Measurements from ENCODE around the gene FBN2.

FBN2 gene

DNA sequence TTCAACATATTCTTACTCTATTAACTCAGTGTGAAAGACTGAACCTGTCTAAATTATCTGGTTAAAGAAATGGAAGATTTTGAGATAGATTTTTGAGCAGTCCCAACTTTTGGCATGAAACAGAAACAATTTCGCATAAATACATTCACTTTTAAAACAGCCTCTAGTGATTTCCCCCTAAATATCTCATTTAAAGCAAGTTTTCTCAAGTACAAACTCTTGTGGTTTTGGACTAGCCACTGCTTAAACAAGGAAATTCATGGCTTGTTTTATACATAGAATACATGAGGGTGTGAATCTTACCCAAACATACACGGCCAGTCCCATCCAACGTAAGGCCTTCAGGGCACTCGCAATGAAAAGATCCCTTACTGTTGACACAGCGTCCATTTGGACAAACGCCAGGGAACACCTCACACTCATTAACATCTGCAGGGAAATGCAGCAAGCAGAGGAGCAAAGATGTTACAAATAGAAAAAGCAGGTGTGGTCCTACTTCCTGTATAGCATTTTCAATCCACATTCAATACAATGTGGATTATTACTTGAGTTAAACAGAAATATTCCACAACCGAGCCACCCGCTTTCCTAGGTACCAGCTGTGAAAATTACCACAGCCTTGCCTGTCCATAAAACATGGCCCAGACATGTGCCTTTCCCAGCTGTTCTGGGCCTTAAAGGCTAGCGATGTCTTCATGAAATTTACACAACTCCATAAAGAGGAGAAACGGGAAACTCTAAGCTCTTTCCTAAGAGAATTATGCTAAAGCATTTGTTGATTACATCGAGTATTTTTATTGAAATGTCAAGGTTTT lies 188.8 kb downstream of the FBN2 start:
- TF ChIP-seq, protein P1, sequence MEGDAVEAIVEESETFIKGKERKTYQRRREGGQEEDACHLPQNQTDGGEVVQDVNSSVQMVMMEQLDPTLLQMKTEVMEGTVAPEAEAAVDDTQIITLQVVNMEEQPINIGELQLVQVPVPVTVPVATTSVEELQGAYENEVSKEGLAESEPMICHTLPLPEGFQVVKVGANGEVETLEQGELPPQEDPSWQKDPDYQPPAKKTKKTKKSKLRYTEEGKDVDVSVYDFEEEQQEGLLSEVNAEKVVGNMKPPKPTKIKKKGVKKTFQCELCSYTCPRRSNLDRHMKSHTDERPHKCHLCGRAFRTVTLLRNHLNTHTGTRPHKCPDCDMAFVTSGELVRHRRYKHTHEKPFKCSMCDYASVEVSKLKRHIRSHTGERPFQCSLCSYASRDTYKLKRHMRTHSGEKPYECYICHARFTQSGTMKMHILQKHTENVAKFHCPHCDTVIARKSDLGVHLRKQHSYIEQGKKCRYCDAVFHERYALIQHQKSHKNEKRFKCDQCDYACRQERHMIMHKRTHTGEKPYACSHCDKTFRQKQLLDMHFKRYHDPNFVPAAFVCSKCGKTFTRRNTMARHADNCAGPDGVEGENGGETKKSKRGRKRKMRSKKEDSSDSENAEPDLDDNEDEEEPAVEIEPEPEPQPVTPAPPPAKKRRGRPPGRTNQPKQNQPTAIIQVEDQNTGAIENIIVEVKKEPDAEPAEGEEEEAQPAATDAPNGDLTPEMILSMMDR (IDR thresholded peaks at IDR 0.05; ENCODE audit: low read depth, low read length): no peak
- H3K4me3 ChIP-seq (replicated peaks in 1 of 2; ENCODE audit: low read depth in 2 of 2, low read length in 2 of 2): no peak overlapping the region
- peak in 1 of 2 donors; percentile 6 for DNase-seq (ENCODE audit: low read depth in 2 of 2)

DNA sequence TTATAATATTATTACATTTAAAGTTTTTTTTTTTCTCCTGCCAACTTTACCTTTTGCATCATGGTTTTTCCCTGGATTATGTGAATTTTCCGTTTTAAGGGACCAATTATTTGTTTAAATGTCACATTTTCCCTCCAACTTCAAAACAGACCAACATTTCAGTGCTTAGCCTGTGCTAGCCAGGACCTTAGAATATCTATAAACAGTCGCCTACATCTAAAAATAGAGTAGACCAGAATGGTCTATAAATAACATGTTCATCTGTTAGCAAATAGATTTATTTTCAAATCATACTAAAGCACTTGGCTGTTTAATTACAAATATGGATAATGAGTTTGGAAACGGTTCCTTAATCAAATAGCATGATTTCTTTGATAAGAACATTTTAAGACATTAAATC lies 192.0 kb downstream of the FBN2 start:
- TF ChIP-seq, protein P1 (IDR thresholded peaks at IDR 0.05; ENCODE audit: low read depth, low read length): no peak
- DNase-seq (ENCODE audit: low read depth in 2 of 2): no peak

DNA sequence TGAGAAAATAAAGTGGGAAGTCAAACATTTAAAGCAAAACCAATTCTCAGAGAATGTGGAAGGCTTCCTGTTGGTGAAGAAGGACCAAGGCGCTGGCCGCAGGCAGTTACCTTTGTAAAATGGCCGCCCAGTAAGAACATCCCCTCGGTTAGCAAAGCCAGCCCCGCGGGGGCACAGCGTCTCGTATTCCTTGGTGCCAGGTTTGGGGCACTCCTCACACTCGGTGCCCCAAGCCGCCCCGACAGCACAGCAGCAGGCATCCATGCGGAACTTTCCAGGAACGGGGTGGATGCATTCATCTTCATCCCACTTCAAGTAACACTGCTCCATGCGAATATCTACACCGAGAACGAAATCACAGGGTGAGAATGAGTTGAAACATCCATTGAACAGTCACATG lies 192.8 kb downstream of the FBN2 start:
- TF ChIP-seq, protein P1 (IDR thresholded peaks at IDR 0.05; ENCODE audit: low read depth, low read length): no peak
- no peak for DNase-seq (ENCODE audit: low read depth in 2 of 2)
- no peak overlapping the region for H3K4me3 ChIP-seq (replicated peaks in 1 of 2; ENCODE audit: low read depth in 2 of 2, low read length in 2 of 2)

More for the DNA sequence above, 192.0 kb downstream of the FBN2 start:
- H3K4me3 ChIP-seq (replicated peaks in 1 of 2; ENCODE audit: low read depth in 2 of 2, low read length in 2 of 2): no peak overlapping the region

DNA sequence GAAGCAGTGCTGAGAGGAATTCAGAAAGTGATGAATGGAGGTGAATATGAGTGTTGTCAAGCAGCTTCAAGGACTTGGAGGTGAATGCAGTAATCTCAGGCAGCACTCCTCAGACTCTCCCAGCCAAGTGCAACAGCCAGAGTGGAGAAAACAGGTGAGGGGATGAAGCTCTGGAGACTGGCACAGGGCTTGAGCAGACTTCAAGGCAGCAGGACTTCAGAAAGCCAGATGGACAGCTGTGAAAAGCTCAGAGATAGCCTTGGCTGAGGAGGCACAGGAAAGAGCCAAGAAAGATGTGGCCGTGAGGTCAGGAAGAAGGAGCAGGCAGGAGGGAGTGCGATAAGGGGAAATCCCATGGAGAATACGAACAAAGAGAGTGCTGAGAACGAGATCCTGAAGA lies 194.9 kb downstream of the FBN2 start:
- TF ChIP-seq, protein P1 (IDR thresholded peaks at IDR 0.05; ENCODE audit: low read depth, low read length): no peak
- no peak for DNase-seq (ENCODE audit: low read depth in 2 of 2)
- no peak overlapping the region for H3K4me3 ChIP-seq (replicated peaks in 1 of 2; ENCODE audit: low read depth in 2 of 2, low read length in 2 of 2)

DNA sequence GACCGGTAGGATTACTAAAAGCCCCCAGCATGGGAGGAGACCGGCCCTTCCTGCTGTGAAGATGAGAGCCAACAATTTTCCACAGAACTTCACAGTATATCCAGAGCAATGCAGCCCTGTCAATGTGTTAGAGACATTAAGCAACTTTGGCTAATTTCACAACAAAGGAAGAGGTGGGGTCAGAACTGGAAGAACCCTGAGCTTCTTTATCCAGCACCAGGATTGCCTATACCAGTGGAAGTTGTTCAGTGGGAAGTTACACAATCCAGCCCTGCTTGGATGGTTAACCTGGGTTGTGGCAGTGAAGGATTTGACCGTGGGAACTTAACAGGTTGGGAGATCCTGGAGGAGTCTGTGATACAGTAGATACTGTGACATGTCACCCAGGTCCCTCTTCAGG lies 197.0 kb downstream of the FBN2 start:
- no peak overlapping the region for H3K4me3 ChIP-seq (replicated peaks in 1 of 2; ENCODE audit: low read depth in 2 of 2, low read length in 2 of 2)
- TF ChIP-seq, protein P1 (IDR thresholded peaks at IDR 0.05; ENCODE audit: low read depth, low read length): no peak
- peak; percentile 64 to 81 for DNase-seq (ENCODE audit: low read depth in 2 of 2)

DNA sequence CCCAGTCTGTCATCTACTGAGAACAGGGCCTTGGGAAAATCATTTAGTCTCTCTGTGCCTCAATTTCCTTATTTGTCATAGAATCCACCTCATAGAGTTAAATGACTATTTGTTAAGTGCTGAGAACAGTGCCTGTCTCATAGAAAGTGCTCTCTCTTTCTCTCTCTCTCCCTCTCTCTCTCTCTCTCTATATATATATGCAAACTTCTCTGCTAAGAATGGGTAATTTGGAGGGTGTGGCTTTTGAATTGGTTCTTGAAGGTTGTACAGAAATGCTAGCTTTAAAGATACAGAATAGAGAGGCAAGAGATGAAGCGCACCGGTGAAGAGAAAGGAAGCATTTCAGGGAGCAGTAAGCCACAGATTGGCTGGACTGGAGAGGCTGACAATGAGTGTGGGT lies 197.4 kb downstream of the FBN2 start:
- DNase-seq (ENCODE audit: low read depth in 2 of 2): no peak
- TF ChIP-seq, protein P1 (IDR thresholded peaks at IDR 0.05; ENCODE audit: low read depth, low read length): no peak
- H3K4me3 ChIP-seq (replicated peaks in 1 of 2; ENCODE audit: low read depth in 2 of 2, low read length in 2 of 2): no peak overlapping the region
